IMR-90 (cell line): ENCODE results near the gene MSANTD1. TPM values are rescaled to one million over a fixed set of nuclear protein-coding genes. Genes with fewer than 3 reads are reported as not detected.

Experiments used
- ATAC-seq: fragments of 200-7000 bp; cut with Tn5 transposase; 2 replicates; pipeline ENCODE4 v1.9.1; 2020; ENCODE audit warnings: low read depth, mild to moderate bottlenecking, moderate library complexity
- BruUV-seq: library from RNA; stranded (reverse); fragments of 400-500 nt; replicated peaks from 2 replicates; lab custom pipeline; 2021; lab: Mats Ljungman, UMichigan
- CTCF ChIA-PET: fragments of 300-600 bp; formaldehyde crosslinking; extraction: SDS; loops from one replicate; lab custom pipeline; 2021; ENCODE audit warnings: antibody characterized with exemption; lab: Yijun Ruan, JAX
- POLR2A ChIA-PET: fragments of 300-600 bp; sonication (Branson Sonifier 250); formaldehyde crosslinking; loops from one replicate; lab custom pipeline; 2022; ENCODE audit warnings: antibody characterized with exemption; ENCODE audit not compliant: unreplicated experiment; lab: Charles Lee
- DNase-seq: peaks from one replicate; pipeline ENCODE4 v3.0.0; 2013
- H2AFZ ChIP-seq: replicated peaks from 2 replicates; pipeline ENCODE3; 2013; ENCODE audit warnings: low read length, mild to moderate bottlenecking; ENCODE audit not compliant: poor library complexity
- H2AK5ac ChIP-seq: 2 replicates; pipeline ENCODE4 v1.6.1; 2013; ENCODE audit warnings: low read depth, low read length, inconsistent platforms
- H2AK9ac ChIP-seq: replicated peaks from 2 replicates; pipeline ENCODE3; 2013; ENCODE audit warnings: mild to moderate bottlenecking, low read depth, low read length, moderate library complexity; ENCODE audit not compliant: poor library complexity
- H2BK120ac ChIP-seq: 2 replicates; pipeline ENCODE4 v1.6.1; 2013; ENCODE audit warnings: low read depth, low read length, inconsistent platforms
- H2BK15ac ChIP-seq: 3 replicates; pipeline ENCODE4 v1.6.1; 2013; ENCODE audit warnings: low read depth, low read length, inconsistent platforms
- H2BK20ac ChIP-seq: 2 replicates; pipeline ENCODE4 v1.6.1; 2013; ENCODE audit warnings: low read depth, mild to moderate bottlenecking, inconsistent platforms, low read length, moderate library complexity
- H2BK5ac ChIP-seq: 2 replicates; pipeline ENCODE4 v1.6.1; 2013; ENCODE audit warnings: mild to moderate bottlenecking, low read depth, low read length, inconsistent platforms; ENCODE audit not compliant: poor library complexity, severe bottlenecking
- H3K14ac ChIP-seq: replicated peaks from 2 replicates; pipeline ENCODE4 v1.6.1; 2013; ENCODE audit warnings: low read depth, low read length, inconsistent platforms
- H3K18ac ChIP-seq: 2 replicates; pipeline ENCODE4 v1.6.1; 2013; ENCODE audit warnings: low read depth, low read length, control low read depth
- H3K23ac ChIP-seq: 2 replicates; pipeline ENCODE4 v1.6.1; 2013; ENCODE audit warnings: low read depth, low read length, inconsistent platforms
- H3K27ac ChIP-seq: 2 replicates; pipeline ENCODE4 v1.5.1; 2013; ENCODE audit warnings: mild to moderate bottlenecking, control low read depth, low read length; ENCODE audit not compliant: insufficient read depth
- H3K27me3 ChIP-seq: 2 replicates; pipeline ENCODE4 v1.6.1; 2013; ENCODE audit warnings: low read length; ENCODE audit not compliant: control insufficient read depth, insufficient read depth
- H3K36me3 ChIP-seq: 2 replicates; pipeline ENCODE4 v1.6.1; 2013; ENCODE audit warnings: low read length, mixed read lengths; ENCODE audit not compliant: control insufficient read depth, insufficient read depth
- H3K4ac ChIP-seq: 2 replicates; pipeline ENCODE4 v1.6.1; 2013; ENCODE audit warnings: low read depth, low read length, inconsistent platforms
- H3K4me1 ChIP-seq: 2 replicates; pipeline ENCODE4 v1.6.1; 2013; ENCODE audit warnings: low read length, mixed read lengths; ENCODE audit not compliant: control insufficient read depth, insufficient read depth
- H3K4me2 ChIP-seq: 2 replicates; pipeline ENCODE4 v1.6.1; 2013; ENCODE audit warnings: low read depth, mild to moderate bottlenecking, control low read depth, low read length, moderate library complexity
- H3K4me3 ChIP-seq: 2 replicates; pipeline ENCODE4 v1.5.1; 2013; ENCODE audit warnings: low read depth, mild to moderate bottlenecking, control low read depth, low read length, moderate library complexity; ENCODE audit not compliant: insufficient read depth
- H3K56ac ChIP-seq: 2 replicates; pipeline ENCODE4 v1.6.1; 2013; ENCODE audit warnings: low read length, inconsistent platforms; ENCODE audit not compliant: insufficient read depth; ENCODE audit errors: extremely low read depth
- H3K79me1 ChIP-seq, 2 experiments: 2 replicates each; pipeline ENCODE4 v1.6.1; 2013; ENCODE audit warnings: low read length in 2 of 2, inconsistent platforms in 1 of 2, low read depth in 1 of 2
- H3K9ac ChIP-seq: 2 replicates; pipeline ENCODE4 v1.6.1; 2013; ENCODE audit warnings: low read depth, low read length, control low read depth
- H3K9me1 ChIP-seq: 2 replicates; pipeline ENCODE4 v1.6.1; 2013; ENCODE audit warnings: low read length, inconsistent platforms; ENCODE audit not compliant: insufficient read depth
- H3K9me3 ChIP-seq: 2 replicates; pipeline ENCODE4 v1.6.1; 2013; ENCODE audit warnings: low read length; ENCODE audit not compliant: control insufficient read depth, insufficient read depth
- H4K20me1 ChIP-seq: 2 replicates; pipeline ENCODE4 v1.6.1; 2013; ENCODE audit warnings: low read length, inconsistent platforms; ENCODE audit not compliant: insufficient read depth
- H4K5ac ChIP-seq: 2 replicates; pipeline ENCODE4 v1.6.1; 2013; ENCODE audit warnings: mild to moderate bottlenecking, low read depth, low read length, control low read depth
- H4K8ac ChIP-seq, 2 experiments: 2 replicates each; pipeline ENCODE4 v1.6.1; 2013; ENCODE audit warnings: low read depth in 2 of 2, low read length in 2 of 2, control low read depth in 1 of 2, inconsistent platforms in 1 of 2
- H4K91ac ChIP-seq: 2 replicates; pipeline ENCODE4 v1.6.1; 2013; ENCODE audit warnings: low read depth, low read length, inconsistent platforms; ENCODE audit not compliant: insufficient read depth
- BHLHE40 ChIP-seq: fragments of 150-350 bp; IDR thresholded peaks from 2 replicates; pipeline ENCODE4 v1.6.1; 2016; ENCODE audit warnings: mild to moderate bottlenecking, low read depth, low read length
- CEBPB ChIP-seq: IDR thresholded peaks from 2 replicates; pipeline ENCODE4 v1.6.1; 2012; ENCODE audit warnings: low read depth, low read length, improper control_type of control experiment
- CHD1 ChIP-seq: IDR thresholded peaks from 2 replicates; pipeline ENCODE4 v1.6.1; 2012; ENCODE audit warnings: low read depth, low read length, improper control_type of control experiment
- ELK1 ChIP-seq: fragments of 150-350 bp; IDR thresholded peaks from 2 replicates; pipeline ENCODE4 v1.6.1; 2016; ENCODE audit warnings: low read depth, mild to moderate bottlenecking, low read length, moderate library complexity, borderline replicate concordance
- MAFK ChIP-seq: IDR thresholded peaks from 2 replicates; pipeline ENCODE4 v1.6.1; 2012; ENCODE audit warnings: low read depth, low read length, improper control_type of control experiment
- MXI1 ChIP-seq: IDR thresholded peaks from 2 replicates; pipeline ENCODE4 v1.6.1; 2012; ENCODE audit warnings: low read depth, mild to moderate bottlenecking, low read length, moderate library complexity, borderline replicate concordance
- NFE2L2 ChIP-seq: fragments of 150-350 bp; IDR thresholded peaks from 2 replicates; pipeline ENCODE4 v1.6.1; 2016; ENCODE audit warnings: low read depth, mild to moderate bottlenecking, low read length
- POLR2A ChIP-seq: IDR thresholded peaks from 2 replicates; pipeline ENCODE4 v1.6.1; 2012; ENCODE audit warnings: mild to moderate bottlenecking, low read depth, low read length
- SMC3 ChIP-seq: fragments of 150-350 bp; IDR thresholded peaks from 2 replicates; pipeline ENCODE4 v1.6.1; 2016; ENCODE audit warnings: low read depth, mild to moderate bottlenecking, antibody characterized with exemption, low read length, moderate library complexity
- WGBS, 2 experiments: methylation state at CpG; one replicate each; pipeline versions ENCODE4 v1.1.5 to v1.1.7; 2013; ENCODE audit warnings: missing lambda C conversion rate in 2 of 2; ENCODE audit not compliant: insufficient read length in 1 of 2; ENCODE audit errors: extremely low coverage in 2 of 2; 5-methylcytosine and 5-hydroxymethylcytosine counted together
- dilution Hi-C: fragments of 300-500 bp; cut with HindIII; formaldehyde crosslinking; loops from one replicate; pipeline ENCODE4 v1.14.3; 2018; ENCODE audit warnings: low sequenced_read_pairs; ENCODE audit not compliant: unreplicated experiment
- in situ Hi-C: fragments of 300-500 bp; cut with MboI; formaldehyde crosslinking; loops from 3 replicates; pipeline ENCODE4 v1.14.3; 2019; ENCODE audit warnings: low sequenced_read_pairs, inconsistent platforms, mixed read lengths
- intact Hi-C: fragments of 100-400 bp; cut with micrococcal nuclease; formaldehyde crosslinking; loops from 2 replicates; pipeline ENCODE4 v1.10.0; 2022
- polyA plus RNA-seq, 3 experiments: library from polyadenylated mRNA; depleted of rRNA; stranded (reverse); fragments of >200 nt; gene quantifications; 2 replicates each; pipeline ENCODE4 v1.2.3, GENCODE V29; 2012; ENCODE audit warnings: low replicate concordance in 1 of 3
- total RNA-seq: library from RNA; depleted of rRNA; stranded (reverse); fragments of >200 nt; gene quantifications from 2 replicates; pipeline ENCODE4 v1.2.3, GENCODE V29; 2012

The MSANTD1 gene
- total and polyA plus RNA-seq, 2 of the 4 experiments (the other 2 are of a cell fraction), result under 0.01 to 0.07 TPM

- H2BK5ac ChIP-seq, result no peak overlapping the region
- no peak overlapping the region for H3K56ac ChIP-seq
- peaks cover 3% of the 10 kb centered on the region for H3K9me1 ChIP-seq
- no peak overlapping the region for H4K91ac ChIP-seq
- no peaks in the 10 kb centered on the region for H4K20me1 ChIP-seq
- in situ Hi-C loops, result no loop called here
- no peak overlapping the region for H2BK15ac ChIP-seq
- H3K4me2 ChIP-seq, result no peak overlapping the region
- no peak overlapping the region for H2AK9ac ChIP-seq
- intact Hi-C loops, result no loop called here
- peaks cover 3% of the 10 kb centered on the region for H3K4me1 ChIP-seq
- dilution Hi-C loops, result no loop called here
- CTCF ChIA-PET, result no interaction called here
- peaks cover 60% of the 10 kb centered on the region for H3K36me3 ChIP-seq
- no peak overlapping the region for H2BK20ac ChIP-seq
- H3K9ac ChIP-seq, result no peak overlapping the region
- BruUV-seq, result no TSS peak
- DNase-seq (no peak), ATAC-seq (no peak)
- H4K8ac ChIP-seq, result no peak overlapping the region
- no peaks in the 10 kb centered on the region for H3K9me3 ChIP-seq
- no peak overlapping the region for H3K27ac ChIP-seq
- no peak overlapping the region for H2BK120ac ChIP-seq
- H3K14ac ChIP-seq, result no peak overlapping the region
- H2AK5ac ChIP-seq, result no peak overlapping the region
- 0 out of 4 replicates have a peak, but pooled peaks cover 0 to 3% of the 10 kb centered on the region in 2 experiments for H3K79me1 ChIP-seq
- no peaks in the 10 kb centered on the region for H3K27me3 ChIP-seq
- no peak overlapping the region for H4K5ac ChIP-seq
- no peak overlapping the region for H3K4me3 ChIP-seq
- H3K4ac ChIP-seq, result no peak overlapping the region
- WGBS, 2 experiments, result 92% methylated on average over 8 of the region's 13 CpGs; no CpG with 5 or more reads in 1 of the 2 experiments
- H2AFZ ChIP-seq, result no peak overlapping the region
- TF ChIP-seq CEBPB, result no peak
- no peak for TF ChIP-seq SMC3
- no peak for TF ChIP-seq CHD1
- no peak for TF ChIP-seq MAFK
- TF ChIP-seq NFE2L2, result no peak
- no peak for TF ChIP-seq MXI1
- TF ChIP-seq BHLHE40, result no peak
- no peak for TF ChIP-seq ELK1
- no peak for TF ChIP-seq POLR2A
- POLR2A ChIA-PET, result no interaction called here
- no peak overlapping the region for H3K23ac ChIP-seq
- no peak overlapping the region for H3K18ac ChIP-seq
These were observed 24.8 kb upstream of the MSANTD1 start for GRCh38 chr4:3223956-3224748.
